ENCODE results near the gene ABHD12. TPM values are rescaled to one million over a fixed set of nuclear protein-coding genes. Genes with fewer than 3 reads are reported as not detected.
A peak's percentile ranks its signal among the peaks of the same experiment; 100 is the strongest.

ABHD12 gene
- total RNA-seq, 2 donors from 2014 or later: 48.5 to 49.8 TPM

GRCh38 chr20:25368526-25368925 is 22.1 kb downstream of the ABHD12 start:
- Histone ChIP-seq H3K27ac (no peak overlapping the region), H3K4me1 (ENCODE audit: control insufficient read depth in 1 of 2, low read depth in 2 of 2) (no peaks in the 10 kb centered on the region), H3K9me3 (no peaks in the 10 kb centered on the region), H3K4me3 (no peak overlapping the region), H3K27me3 (replicated peaks; ENCODE audit: insufficient read depth) (no peaks in the 10 kb centered on the region), H3K36me3 (no peaks in the 10 kb centered on the region)
- DNase-seq (ENCODE audit: low spot score) (no peak), ATAC-seq (ENCODE audit: insufficient number of reproducible peaks, low FRiP score, low read depth) (no peak)
- no peak for TF ChIP-seq CTCF (IDR thresholded peaks at IDR 0.05)

- H3K4me1 ChIP-seq (ENCODE audit: control insufficient read depth in 1 of 2, low read depth in 2 of 2): no peaks in the 10 kb centered on the region
- ATAC-seq (ENCODE audit: insufficient number of reproducible peaks, low FRiP score, low read depth) (no peak), DNase-seq (ENCODE audit: low spot score) (no peak)
- H3K4me3 ChIP-seq: no peak overlapping the region
- H3K9me3 ChIP-seq: no peaks in the 10 kb centered on the region
- TF ChIP-seq CTCF (IDR thresholded peaks at IDR 0.05): no peak
- no peaks in the 10 kb centered on the region for H3K36me3 ChIP-seq
- no peaks in the 10 kb centered on the region for H3K27me3 ChIP-seq (replicated peaks; ENCODE audit: insufficient read depth)
- H3K27ac ChIP-seq: no peak overlapping the region
Observed at GRCh38 chr20:25364879-25365699, 25.5 kb downstream of the ABHD12 start.

GRCh38 chr20:25364180-25364788 is 26.4 kb downstream of the ABHD12 start:
- ATAC-seq (ENCODE audit: insufficient number of reproducible peaks, low FRiP score, low read depth): no peak
- no peak for TF ChIP-seq CTCF (IDR thresholded peaks at IDR 0.05)
- DNase-seq (ENCODE audit: low spot score): no peak
- Histone ChIP-seq H3K27me3 (replicated peaks; ENCODE audit: insufficient read depth) (no peaks in the 10 kb centered on the region), H3K27ac (no peak overlapping the region), H3K4me1 (ENCODE audit: control insufficient read depth in 1 of 2, low read depth in 2 of 2) (no peaks in the 10 kb centered on the region), H3K4me3 (no peak overlapping the region), H3K36me3 (no peaks in the 10 kb centered on the region), H3K9me3 (no peaks in the 10 kb centered on the region)

- H3K36me3 ChIP-seq: no peaks in the 10 kb centered on the region
- no peaks in the 10 kb centered on the region for H3K9me3 ChIP-seq
- no peaks in the 10 kb centered on the region for H3K4me1 ChIP-seq (ENCODE audit: control insufficient read depth in 1 of 2, low read depth in 2 of 2)
- H3K27me3 ChIP-seq (replicated peaks; ENCODE audit: insufficient read depth): no peaks in the 10 kb centered on the region
- no peak overlapping the region for H3K27ac ChIP-seq
- no peak overlapping the region for H3K4me3 ChIP-seq
- DNase-seq (ENCODE audit: low spot score) (no peak), ATAC-seq (ENCODE audit: insufficient number of reproducible peaks, low FRiP score, low read depth) (no peak)
- no peak for TF ChIP-seq CTCF (IDR thresholded peaks at IDR 0.05)
Observed at GRCh38 chr20:25361287-25361683, 29.4 kb downstream of the ABHD12 start.

GRCh38 chr20:25360631-25361286 is 29.9 kb downstream of the ABHD12 start:
- ATAC-seq (ENCODE audit: insufficient number of reproducible peaks, low FRiP score, low read depth) (no peak), DNase-seq (ENCODE audit: low spot score) (no peak)
- no peaks in the 10 kb centered on the region for H3K4me1 ChIP-seq (ENCODE audit: control insufficient read depth in 1 of 2, low read depth in 2 of 2)
- no peaks in the 10 kb centered on the region for H3K36me3 ChIP-seq
- H3K27ac ChIP-seq: no peak overlapping the region
- peak overlapping the region; percentile 24 for H3K4me3 ChIP-seq
- no peaks in the 10 kb centered on the region for H3K27me3 ChIP-seq (replicated peaks; ENCODE audit: insufficient read depth)
- TF ChIP-seq CTCF (IDR thresholded peaks at IDR 0.05): no peak
- H3K9me3 ChIP-seq: no peaks in the 10 kb centered on the region

Data from thoracic aorta (tissue), 2 donors.